A549 (cell line): ENCODE results near the gene FMOD. TPM values are rescaled to one million over a fixed set of nuclear protein-coding genes. Genes with fewer than 3 reads are reported as not detected.

Experiments used
- ATAC-seq, 2 experiments: fragments of 200-7000 bp in 1 of 2; fragments of >200 bp in 1 of 2; cut with Nextera tagmentation in 1 of 2; cut with Tn5 transposase in 1 of 2; 3 replicates each; pipeline versions ENCODE4 v1.8.0 to v1.9.1; 2018 to 2020; ENCODE audit warnings: mild to moderate bottlenecking in 1 of 2, moderate library complexity in 1 of 2
- CTCF ChIA-PET: fragments of 300-600 bp; sonication (Branson Sonifier 250); formaldehyde crosslinking; extraction: SDS; loops from one replicate; lab custom pipeline; 2021; ENCODE audit warnings: antibody characterized with exemption, inconsistent platforms; lab: Yijun Ruan, JAX
- POLR2A ChIA-PET: fragments of 350-600 bp; formaldehyde crosslinking; extraction: SDS; loops from one replicate; lab custom pipeline; 2021; ENCODE audit warnings: antibody characterized with exemption, inconsistent platforms; lab: Yijun Ruan, JAX
- DNase-seq, 2 experiments: peaks; one replicate each; pipeline versions ENCODE4 v3.0.0 to v3.0.0-alpha.2; 2011 to 2016; ENCODE audit warnings: low read depth in 1 of 2, low spot score in 1 of 2
- FAIRE-seq: peaks from 2 replicates; lab custom pipeline; 2011; peaks lifted over from hg19 to GRCh38; lab: Jason Lieb, UNC
- H3K27ac ChIP-seq, 2 experiments: fragments of >200 bp; sonication (Bioruptor Twin); formaldehyde crosslinking; 3 replicates each; pipeline ENCODE4 v1.5.1; 2016 to 2017
- H3K4me1 ChIP-seq: fragments of >200 bp; sonication (Bioruptor Twin); formaldehyde crosslinking; 3 replicates; pipeline ENCODE4 v1.6.1; 2016
- H3K4me2 ChIP-seq: fragments of >200 bp; sonication (Bioruptor Twin); formaldehyde crosslinking; 3 replicates; pipeline ENCODE4 v1.6.1; 2016
- H3K4me3 ChIP-seq: fragments of >200 bp; sonication (Bioruptor Twin); formaldehyde crosslinking; 3 replicates; pipeline ENCODE4 v1.5.1; 2016
- H3K9me3 ChIP-seq: fragments of >200 bp; sonication (Bioruptor Twin); formaldehyde crosslinking; 3 replicates; pipeline ENCODE4 v1.6.1; 2016
- BHLHE40 ChIP-seq: IDR thresholded peaks from 2 replicates; pipeline ENCODE4 v1.6.1; 2012; ENCODE audit warnings: low read depth, low read length, inconsistent platforms
- CBX2 ChIP-seq: fragments of 200-600 bp; sonication (generic); IDR thresholded peaks from 2 replicates; pipeline ENCODE4 v1.6.1; 2016; ENCODE audit warnings: low read depth, mild to moderate bottlenecking, borderline replicate concordance
- CBX8 ChIP-seq: fragments of 200-600 bp; sonication (generic); IDR thresholded peaks from 2 replicates; pipeline ENCODE4 v1.6.1; 2016
- CEBPB ChIP-seq, 2 experiments: fragments of >200 bp in 1 of 2; sonication (Bioruptor Twin) in 1 of 2; formaldehyde crosslinking in 1 of 2; IDR thresholded peaks; 2 replicates each; pipeline ENCODE4 v1.6.1; 2012 to 2016
- CHD4 ChIP-seq: fragments of 200-600 bp; sonication (generic); IDR thresholded peaks from 2 replicates; pipeline ENCODE4 v1.6.1; 2016; ENCODE audit warnings: antibody characterized with exemption, mild to moderate bottlenecking, borderline replicate concordance
- ESRRA ChIP-seq: fragments of 150-350 bp; IDR thresholded peaks from 2 replicates; pipeline ENCODE4 v1.6.1; 2014; ENCODE audit warnings: mild to moderate bottlenecking, low read length, borderline replicate concordance
- FOXS1 ChIP-seq: fragments of 250-450 bp; sonication (Bioruptor Pico); IDR thresholded peaks from 2 replicates; pipeline ENCODE4 v1.5.0; 2020; ENCODE audit warnings: mild to moderate bottlenecking, moderate library complexity
- GATA3 ChIP-seq: IDR thresholded peaks from 2 replicates; pipeline ENCODE4 v1.6.1; 2012; ENCODE audit warnings: borderline replicate concordance
- HDAC2 ChIP-seq: fragments of 200-600 bp; sonication (generic); IDR thresholded peaks from 2 replicates; pipeline ENCODE4 v1.6.1; 2016
- HES2 ChIP-seq: fragments of >200 bp; sonication (Bioruptor Twin); formaldehyde crosslinking; IDR thresholded peaks from 2 replicates; pipeline ENCODE4 v1.6.1; 2016
- HOXB13 ChIP-seq: fragments of 250-450 bp; sonication (Bioruptor Pico); IDR thresholded peaks from 2 replicates; pipeline ENCODE4 v1.5.0; 2020; ENCODE audit warnings: low read depth, mild to moderate bottlenecking, moderate library complexity
- JUNB ChIP-seq: fragments of >200 bp; sonication (Bioruptor Twin); formaldehyde crosslinking; IDR thresholded peaks from 2 replicates; pipeline ENCODE4 v1.6.1; 2016
- KDM5A ChIP-seq: fragments of 200-600 bp; sonication (generic); IDR thresholded peaks from 2 replicates; pipeline ENCODE4 v1.6.1; 2016; ENCODE audit warnings: antibody characterized with exemption, mild to moderate bottlenecking
- MAFK ChIP-seq: fragments of 450-650 bp; IDR thresholded peaks from 2 replicates; pipeline ENCODE4 v1.6.1; 2014; ENCODE audit not compliant: partially characterized antibody
- MAX ChIP-seq: IDR thresholded peaks from 2 replicates; pipeline ENCODE4 v1.6.1; 2012
- NFE2L2 ChIP-seq: fragments of 150-350 bp; conservative IDR thresholded peaks from 2 replicates; pipeline ENCODE4 v1.6.1; 2014; ENCODE audit warnings: low read length
- NPAS2 ChIP-seq: fragments of 250-450 bp; sonication (Bioruptor Pico); IDR thresholded peaks from 2 replicates; pipeline ENCODE4 v1.8.0; 2022; ENCODE audit warnings: mild to moderate bottlenecking, moderate library complexity, borderline replicate concordance
- POLR2AphosphoS2 ChIP-seq: conservative IDR thresholded peaks from 2 replicates; pipeline ENCODE4 v1.6.1; 2012; ENCODE audit warnings: low read length, improper control_type of control experiment, inconsistent platforms
- RAD21 ChIP-seq, 2 experiments: fragments of >200 bp in 1 of 2; sonication (Bioruptor Twin) in 1 of 2; formaldehyde crosslinking in 1 of 2; IDR thresholded peaks in 1 of 2; conservative IDR thresholded peaks in 1 of 2; 2 replicates in 1 of 2; 3 replicates in 1 of 2; pipeline ENCODE4 v1.6.1; 2012 to 2018; ENCODE audit warnings: inconsistent platforms in 1 of 2
- RCOR1 ChIP-seq: fragments of 150-350 bp; IDR thresholded peaks from 2 replicates; pipeline ENCODE4 v1.6.1; 2014; ENCODE audit warnings: antibody characterized with exemption, low read length, low read depth
- ZC3H11A ChIP-seq: fragments of 450-650 bp; IDR thresholded peaks from 2 replicates; pipeline ENCODE4 v1.6.1; 2014; ENCODE audit warnings: antibody characterized with exemption, mild to moderate bottlenecking
- ZSCAN20 ChIP-seq: fragments of 250-450 bp; sonication (Bioruptor Pico); IDR thresholded peaks from 2 replicates; pipeline ENCODE4 v1.8.0; 2022; ENCODE audit warnings: mild to moderate bottlenecking, moderate library complexity
- WGBS: methylation state at CpG from one replicate; pipeline ENCODE4 v1.1.6; 2017; ENCODE audit errors: missing lambda C conversion rate; 5-methylcytosine and 5-hydroxymethylcytosine counted together
- polyA plus RNA-seq, 4 experiments: library from polyadenylated mRNA; depleted of rRNA in 3 of 4; stranded (reverse); fragments of >200 nt; fragmentation: RNase III in 1 of 4; extraction: RNeasy Plus Mini Kit Qiagen cat#74134 plus additional on column Dnase treatment in 1 of 4; gene quantifications; 2 replicates in 3 of 4; 3 replicates in 1 of 4; pipeline ENCODE4 v1.2.3, GENCODE V29; 2011 to 2017

The FMOD gene
- polyA plus RNA-seq, 2 of the 4 experiments (the other 2 are of a cell fraction): 0.03 TPM; not detected in 1

- no peak overlapping the region for H3K4me3 ChIP-seq
- H3K27ac ChIP-seq: no peak overlapping the region
- DNase-seq (no peak), FAIRE-seq (no peak), ATAC-seq (no peak)
- WGBS: 60% methylated on average over 3 of the region's 3 CpGs
- no peaks in the 10 kb centered on the region for H3K4me1 ChIP-seq
- no peak for TF ChIP-seq KDM5A
- TF ChIP-seq ESRRA: no peak
- TF ChIP-seq HOXB13 (CRISPR knock-in tag): no peak
- no peak for TF ChIP-seq HDAC2
- ChIA-PET POLR2A (no interaction called here), CTCF (interaction anchor here (0.7 kb wide), 1 partner anchor 145 kb away, joined by 3 read pairs; no protein-coding TSS in a partner anchor)
- no peaks in the 10 kb centered on the region for H3K9me3 ChIP-seq
- H3K4me2 ChIP-seq: no peak overlapping the region
Observed at GRCh38 chr1:203371288-203371687, 20.4 kb upstream of the FMOD start.

- no peak for TF ChIP-seq JUNB
- TF ChIP-seq CBX8: no peak
- TF ChIP-seq RAD21 (conservative IDR thresholded peaks at IDR 0.05 in 1 of 2, IDR thresholded peaks at IDR 0.05 in 1 of 2): no peak
- TF ChIP-seq RCOR1: no peak
- no peak for TF ChIP-seq MAX
- TF ChIP-seq FOXS1 (CRISPR knock-in tag): no peak
- no peak for TF ChIP-seq CEBPB (IDR thresholded peaks at IDR 0.05)
- ChIA-PET POLR2A (no interaction called here), CTCF (no interaction called here)
- no peaks in the 10 kb centered on the region for H3K9me3 ChIP-seq
- H3K4me2 ChIP-seq: no peak overlapping the region
- 32% methylated on average over 4 of the region's 4 CpGs for WGBS
- no peaks in the 10 kb centered on the region for H3K4me1 ChIP-seq
- FAIRE-seq: no peak
- DNase-seq: no peak
- no peak overlapping the region for H3K27ac ChIP-seq
- no peak for ATAC-seq
- no peak overlapping the region for H3K4me3 ChIP-seq
Observed at GRCh38 chr1:203369666-203370065, 18.7 kb upstream of the FMOD start.

GRCh38 chr1:203368624-203369451, 17.9 kb upstream of the FMOD start:
- Histone ChIP-seq H3K4me2 (no peak overlapping the region), H3K4me1 (no peaks in the 10 kb centered on the region), H3K9me3 (no peaks in the 10 kb centered on the region)
- POLR2A ChIA-PET: no interaction called here
- DNase-seq: peak in 1 of 2 experiments; percentile 11
- WGBS: 48% methylated on average over 6 of the region's 6 CpGs
- no peak for TF ChIP-seq POLR2AphosphoS2
- no peak for TF ChIP-seq HES2
- TF ChIP-seq RAD21 (conservative IDR thresholded peaks at IDR 0.05 in 1 of 2, IDR thresholded peaks at IDR 0.05 in 1 of 2): peak in 1 of 2 experiments; percentile 30; a peak in 1 of 5 replicates
- TF ChIP-seq ZC3H11A: no peak
- TF ChIP-seq, all 56 proteins: peak for 1
- ATAC-seq (no peak), FAIRE-seq (no peak)
- CTCF ChIA-PET: interaction anchor here (0.8 to 1.3 kb wide), 4 partner anchors 21 to 333 kb away, joined by 3 to 7 read pairs (median 4); no protein-coding TSS in a partner anchor
- Histone ChIP-seq H3K4me3 (no peak overlapping the region), H3K27ac (no peak overlapping the region)

- Histone ChIP-seq H3K4me3 (no peak overlapping the region), H3K9me3 (no peaks in the 10 kb centered on the region), H3K4me2 (no peak overlapping the region), H3K27ac (no peak overlapping the region), H3K4me1 (no peaks in the 10 kb centered on the region)
- ChIA-PET POLR2A (no interaction called here), CTCF (interaction anchor here (1.2 to 1.3 kb wide), 2 partner anchors 24 to 121 kb away, joined by 3 to 7 read pairs; no protein-coding TSS in a partner anchor)
- DNase-seq (no peak), FAIRE-seq (no peak), ATAC-seq (no peak)
- 24% methylated on average over 4 of the region's 4 CpGs for WGBS
- TF ChIP-seq NFE2L2 (no peak), BHLHE40 (no peak), ZSCAN20 (no peak), RAD21 (conservative IDR thresholded peaks at IDR 0.05 in 1 of 2, IDR thresholded peaks at IDR 0.05 in 1 of 2) (no peak), CBX2 (no peak), CHD4 (no peak), MAFK (no peak), KDM5A (no peak), CBX8 (no peak), GATA3 (no peak), NPAS2 (CRISPR knock-in tag) (no peak), RCOR1 (no peak)
Observed at GRCh38 chr1:203367057-203367456, 16.1 kb upstream of the FMOD start.
